GM21367 (cell line): ENCODE results near the gene USP54.
"Not testable (repeated sequence)": the region's sequence is repeated elsewhere in the genome, so short reads cannot be mapped to it uniquely, and the experiment has no call there.

Experiments
- ATAC-seq: cut with Tn5 transposase; IDR thresholded peaks from one replicate; pipeline ENCODE4 v1.9.1; 2021; ENCODE audit not compliant: unreplicated experiment

USP54 gene

DNA sequence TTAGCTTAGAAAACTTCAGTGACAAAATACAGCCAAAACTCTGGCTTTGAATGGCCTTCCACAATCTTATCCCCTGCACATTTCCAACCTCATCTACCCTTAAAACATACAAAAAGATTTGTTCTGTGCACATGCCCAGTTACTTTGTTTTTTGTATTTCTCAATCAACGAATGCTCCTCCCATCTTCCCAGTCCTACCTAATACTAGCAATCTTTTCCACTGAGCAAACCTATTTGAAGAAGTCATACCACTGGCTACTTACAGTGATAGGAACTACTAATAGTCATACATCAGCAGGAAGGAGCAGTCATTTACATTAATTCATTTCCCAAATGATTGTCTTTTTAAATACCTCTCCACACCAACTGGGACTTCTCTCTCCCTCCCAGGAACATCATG, 2.5 kb downstream of the USP54 start:
- ATAC-seq = no peak

DNA sequence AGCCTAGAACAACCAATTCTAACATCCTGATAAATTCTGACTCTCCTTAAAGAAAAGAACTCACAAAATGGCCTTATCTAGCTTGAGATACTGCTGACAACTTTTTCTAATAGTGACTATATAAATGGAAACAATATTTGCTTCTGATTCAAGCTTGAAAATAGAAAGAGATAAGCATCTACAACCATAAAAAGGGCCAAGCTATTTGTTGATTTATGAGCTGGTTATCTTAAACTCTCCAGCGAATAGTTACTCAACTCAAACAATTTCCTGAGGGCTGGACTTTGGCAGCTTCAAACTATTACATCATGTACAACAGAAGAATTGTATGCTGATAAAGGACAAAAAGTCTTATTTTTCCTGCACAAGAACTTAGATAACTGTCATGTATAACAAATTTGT, 4.6 kb downstream of the USP54 start:
- no peak for ATAC-seq

DNA sequence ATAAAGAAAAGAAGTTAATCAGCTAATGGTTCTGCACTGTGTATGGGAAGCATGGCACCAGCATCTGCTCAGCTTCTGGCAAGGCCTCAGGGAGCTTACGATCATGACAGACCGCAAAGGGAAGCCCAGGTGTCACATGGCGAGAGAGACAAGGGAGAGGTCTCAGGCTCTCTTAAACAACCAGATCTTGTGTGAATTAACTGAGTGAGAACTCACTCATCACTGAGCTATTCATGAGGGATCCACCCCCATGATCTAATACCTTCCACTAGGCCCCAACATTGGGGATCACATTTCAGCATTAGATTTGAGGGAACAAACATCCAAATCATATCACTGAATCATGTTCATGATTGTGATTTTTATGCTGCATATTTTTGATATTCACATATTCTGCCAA, 5.8 kb downstream of the USP54 start:
- no peak for ATAC-seq

DNA sequence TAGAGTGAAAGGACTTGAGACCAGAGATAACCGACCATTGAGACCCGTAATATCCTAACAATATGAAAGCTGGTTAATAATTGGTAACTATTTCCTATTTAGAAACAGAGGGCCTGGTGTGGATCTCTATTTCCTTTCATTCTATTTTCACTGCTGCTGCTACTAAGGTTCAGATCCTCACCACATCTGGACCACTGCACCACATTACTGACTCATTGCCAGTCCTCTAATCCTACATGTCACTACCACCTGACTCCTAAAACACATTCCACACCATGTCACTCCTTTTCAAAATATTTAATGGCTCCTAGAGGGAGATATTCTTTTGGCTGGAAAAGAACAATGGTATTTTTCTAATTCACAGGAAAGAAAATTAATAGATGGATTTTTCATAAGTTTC, 6.4 kb downstream of the USP54 start:
- ATAC-seq = no peak

DNA sequence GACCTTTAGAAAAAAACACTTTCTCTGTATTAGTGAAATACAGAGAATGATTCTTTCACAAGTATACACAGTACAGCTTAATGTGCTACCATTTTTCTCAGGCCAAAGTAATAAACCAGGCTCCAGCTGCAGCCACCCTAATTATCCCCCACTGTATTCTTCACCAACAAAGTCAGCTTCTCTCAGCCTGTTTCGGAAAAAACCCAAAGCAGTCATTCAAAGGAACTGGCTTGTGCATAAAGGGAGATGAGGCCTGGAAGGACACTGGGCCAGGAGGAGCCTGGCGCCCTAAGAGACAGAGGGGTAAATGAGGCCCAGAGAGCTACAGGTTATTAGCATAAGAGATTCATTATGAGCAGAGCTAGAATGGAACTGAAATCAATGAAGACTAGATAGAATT, 9.2 kb downstream of the USP54 start:
- no peak for ATAC-seq

DNA sequence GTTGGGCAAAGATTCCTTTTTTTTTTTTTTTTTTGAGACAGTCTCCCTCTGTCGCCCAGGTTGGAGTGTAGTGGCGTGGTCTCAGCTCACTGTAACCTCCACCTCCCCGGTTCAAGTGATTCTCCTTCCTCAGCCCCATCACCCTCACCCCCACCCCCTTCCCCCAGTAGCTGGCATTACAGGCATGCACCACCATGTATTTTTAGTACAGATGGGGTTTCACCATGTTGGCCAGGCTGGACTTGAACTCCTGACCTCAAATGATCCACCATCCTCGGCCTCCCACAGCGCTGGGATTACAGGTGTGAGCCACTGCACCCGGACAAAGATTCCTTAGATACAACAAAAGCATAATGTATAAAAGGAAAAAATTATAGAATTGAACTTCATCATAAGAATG, 12.2 kb downstream of the USP54 start:
- not testable (repeated sequence) for ATAC-seq

DNA sequence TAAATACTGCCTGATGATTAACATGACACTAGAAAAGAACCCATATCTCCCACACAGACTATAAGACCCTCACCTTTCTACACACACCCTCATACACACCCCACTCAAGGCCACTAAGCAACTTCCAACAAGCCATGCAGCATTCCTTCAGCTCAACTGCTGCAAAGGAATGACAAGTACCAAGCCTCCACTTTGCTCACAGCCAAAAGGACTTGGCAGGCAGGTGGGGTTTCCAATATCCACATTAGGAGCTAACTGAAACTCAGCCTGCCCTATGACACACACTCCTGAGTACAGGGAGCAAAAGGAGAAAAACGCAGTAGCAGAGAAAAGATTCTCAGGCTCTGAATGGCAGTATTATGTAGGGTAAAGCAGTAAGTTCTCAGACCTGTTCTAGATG, 13.4 kb downstream of the USP54 start:
- no peak for ATAC-seq

DNA sequence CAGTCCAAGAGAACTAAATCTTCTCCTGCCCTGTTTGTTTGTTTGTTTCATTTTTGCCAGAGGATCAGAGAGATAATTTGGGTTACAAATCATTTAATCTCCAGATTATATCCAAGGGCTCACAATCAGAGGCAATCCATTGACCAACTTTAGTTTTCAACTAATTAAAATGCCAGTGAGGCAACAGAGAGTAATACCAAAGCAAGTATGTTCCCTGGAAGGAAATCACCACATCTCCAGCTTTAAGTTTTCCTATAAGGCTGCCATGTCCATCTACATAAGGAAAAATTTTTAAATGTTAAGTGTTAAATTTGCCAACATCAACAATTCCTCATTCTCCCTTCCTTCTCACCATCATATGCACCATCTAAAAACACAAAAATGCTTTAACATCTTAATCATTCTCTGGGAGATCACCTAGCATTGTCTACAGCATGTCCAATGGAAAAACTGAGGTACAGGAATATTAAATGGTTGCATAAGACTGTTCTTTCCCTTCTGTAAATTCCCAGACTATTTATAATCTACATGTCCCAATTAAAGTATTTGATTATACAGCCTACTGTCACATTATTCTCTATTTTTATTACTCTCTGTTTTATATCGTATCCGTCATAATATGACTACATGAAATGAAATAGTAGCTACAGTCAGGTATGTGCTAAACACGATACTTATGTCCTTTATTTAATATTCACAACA, 14.1 kb downstream of the USP54 start:
- no peak for ATAC-seq

DNA sequence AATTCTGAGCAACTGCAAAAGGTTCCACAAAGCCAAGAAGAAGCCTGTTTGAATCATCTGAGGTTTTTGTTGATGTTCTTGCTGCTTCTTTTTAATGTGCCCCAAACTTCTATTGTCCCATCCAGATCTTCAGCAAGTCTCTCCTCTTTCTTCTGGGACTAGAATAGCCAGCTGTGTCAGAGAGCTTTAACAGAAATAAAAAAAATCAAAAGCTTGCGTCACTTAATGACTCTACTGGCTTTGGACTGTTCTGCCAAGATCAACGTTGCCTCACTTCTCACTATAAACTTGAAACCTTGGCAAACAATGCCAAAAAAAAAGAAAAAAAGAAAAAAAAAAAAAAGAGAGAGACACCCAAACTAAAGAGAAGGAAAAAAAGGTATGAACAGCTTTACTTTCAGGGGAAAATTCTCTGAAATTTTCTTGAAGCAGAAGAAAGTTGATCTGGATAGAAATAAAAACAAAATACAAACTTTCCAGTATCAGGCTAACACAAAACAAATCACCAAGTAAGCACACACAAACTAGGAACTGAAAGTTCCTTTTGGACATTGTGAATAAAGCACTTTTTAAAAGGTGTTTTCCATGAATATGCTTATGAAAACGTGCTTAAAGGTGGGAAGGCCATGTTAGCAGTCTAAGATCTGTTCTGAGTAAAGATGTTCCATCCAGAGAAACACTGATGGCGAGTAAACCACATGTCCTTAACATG, 14.8 kb downstream of the USP54 start:
- ATAC-seq = no peak

DNA sequence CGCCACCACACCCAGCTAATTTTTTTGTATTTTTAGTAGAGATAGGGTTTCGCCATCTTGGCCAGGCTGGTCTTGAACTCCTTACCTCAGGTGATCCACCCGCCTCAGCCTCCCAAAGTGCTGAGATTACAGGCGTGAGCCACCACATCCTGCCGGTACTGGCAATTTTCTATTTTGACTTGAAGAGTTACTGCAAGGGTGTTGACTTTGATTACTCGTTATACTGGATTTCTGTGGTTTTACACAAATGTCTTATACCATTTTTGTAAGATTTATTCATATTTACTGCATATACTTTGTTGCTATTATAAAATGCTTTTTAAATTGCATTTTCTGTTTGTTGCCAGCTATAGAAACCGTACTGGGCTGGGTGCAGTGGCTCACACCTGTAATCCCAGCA, 24.1 kb downstream of the USP54 start:
- not testable (repeated sequence) for ATAC-seq

DNA sequence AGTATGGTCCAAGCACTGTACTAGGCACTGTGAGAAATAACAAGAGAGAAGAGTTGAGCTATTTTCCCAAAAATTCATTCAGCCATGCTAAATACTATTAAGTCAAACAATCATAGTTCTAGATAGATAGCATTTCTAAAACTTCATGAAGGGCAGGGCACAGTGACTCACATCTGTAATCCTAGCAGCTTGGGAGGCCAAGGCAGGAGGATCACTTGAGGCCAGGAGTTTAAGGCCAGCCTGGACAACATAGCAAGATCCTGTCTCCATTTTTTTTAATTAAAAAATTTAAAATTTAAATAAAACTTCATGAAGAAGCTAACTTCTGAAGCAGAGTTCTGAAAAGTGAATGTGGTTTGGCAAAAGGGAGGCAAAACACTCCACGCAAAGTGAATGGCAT, 29.9 kb downstream of the USP54 start:
- ATAC-seq = no peak

DNA sequence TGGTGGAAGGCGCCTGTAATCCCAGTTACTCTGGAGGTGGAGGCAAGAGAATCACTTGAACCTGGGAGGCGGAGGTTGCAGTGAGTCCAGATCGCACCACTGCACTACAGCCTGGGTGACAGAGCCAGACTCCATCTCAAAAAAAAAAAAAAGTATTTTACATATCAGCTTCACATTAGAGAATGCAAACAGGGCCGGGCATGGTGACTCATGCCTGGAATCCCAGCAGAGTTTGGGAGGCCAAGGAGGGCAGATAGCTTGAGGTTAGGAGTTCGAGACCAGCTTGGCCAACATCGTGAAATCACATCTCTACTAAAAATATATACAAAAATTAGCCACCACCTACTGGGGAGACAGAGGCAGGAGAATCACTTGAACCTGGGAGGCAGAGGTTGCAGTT, 31.6 kb downstream of the USP54 start:
- ATAC-seq = no peak

DNA sequence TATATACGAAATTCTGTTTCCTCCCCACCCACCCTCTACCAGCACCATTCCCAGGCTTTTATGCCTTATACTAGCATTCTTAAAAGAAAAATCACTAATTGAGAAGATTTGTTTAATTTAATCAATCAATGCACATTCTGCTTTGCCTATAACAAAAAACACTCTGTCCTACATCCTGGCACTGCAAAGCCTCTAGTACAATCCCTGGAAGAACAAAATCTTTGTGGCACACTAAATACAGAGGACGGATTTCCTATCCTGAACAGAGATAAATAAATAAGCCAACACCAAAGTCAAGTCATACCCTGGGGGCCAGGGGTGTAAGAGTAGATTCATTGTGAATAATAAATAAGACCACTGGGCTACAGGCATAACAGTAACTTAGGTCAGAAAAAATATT, 34.3 kb downstream of the USP54 start:
- no peak for ATAC-seq

DNA sequence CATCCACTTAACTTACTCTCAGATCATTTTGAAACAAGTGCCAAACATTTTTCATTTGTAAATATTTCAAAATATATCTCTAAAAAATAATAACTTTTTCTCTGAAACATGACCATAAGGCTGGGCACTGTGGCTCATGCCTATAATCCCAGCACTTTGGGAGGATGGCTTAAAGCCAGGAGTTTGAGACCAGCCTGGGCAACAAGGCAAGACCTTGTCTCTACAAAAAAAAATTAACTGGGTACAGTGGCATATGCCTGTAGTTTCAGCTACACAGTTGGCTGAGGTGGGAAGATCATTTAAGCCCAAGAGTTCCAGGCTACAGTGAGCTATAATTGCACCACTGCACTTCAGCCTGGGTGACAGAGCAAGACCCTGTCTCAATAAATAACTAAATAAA, 36.4 kb downstream of the USP54 start:
- ATAC-seq = no peak

DNA sequence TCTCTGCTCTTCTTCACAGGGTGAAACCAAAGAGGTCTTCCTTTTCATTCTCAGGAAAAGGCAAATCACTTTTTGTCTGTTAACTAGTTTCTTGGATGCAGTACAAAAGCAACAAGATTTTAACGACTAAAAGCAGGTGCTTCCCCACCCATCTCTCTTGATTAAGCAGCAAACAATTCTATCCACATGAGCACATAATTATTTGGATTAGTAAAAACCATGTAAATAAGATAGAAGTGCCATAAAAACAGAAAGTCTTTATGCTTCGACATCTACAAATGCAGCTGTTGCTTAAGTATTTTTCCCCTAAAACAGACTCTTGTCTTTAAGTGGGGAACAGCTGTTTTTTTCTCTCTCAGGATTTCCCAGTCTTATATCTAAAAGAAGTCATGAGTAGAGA, 37.4 kb downstream of the USP54 start:
- no peak for ATAC-seq

DNA sequence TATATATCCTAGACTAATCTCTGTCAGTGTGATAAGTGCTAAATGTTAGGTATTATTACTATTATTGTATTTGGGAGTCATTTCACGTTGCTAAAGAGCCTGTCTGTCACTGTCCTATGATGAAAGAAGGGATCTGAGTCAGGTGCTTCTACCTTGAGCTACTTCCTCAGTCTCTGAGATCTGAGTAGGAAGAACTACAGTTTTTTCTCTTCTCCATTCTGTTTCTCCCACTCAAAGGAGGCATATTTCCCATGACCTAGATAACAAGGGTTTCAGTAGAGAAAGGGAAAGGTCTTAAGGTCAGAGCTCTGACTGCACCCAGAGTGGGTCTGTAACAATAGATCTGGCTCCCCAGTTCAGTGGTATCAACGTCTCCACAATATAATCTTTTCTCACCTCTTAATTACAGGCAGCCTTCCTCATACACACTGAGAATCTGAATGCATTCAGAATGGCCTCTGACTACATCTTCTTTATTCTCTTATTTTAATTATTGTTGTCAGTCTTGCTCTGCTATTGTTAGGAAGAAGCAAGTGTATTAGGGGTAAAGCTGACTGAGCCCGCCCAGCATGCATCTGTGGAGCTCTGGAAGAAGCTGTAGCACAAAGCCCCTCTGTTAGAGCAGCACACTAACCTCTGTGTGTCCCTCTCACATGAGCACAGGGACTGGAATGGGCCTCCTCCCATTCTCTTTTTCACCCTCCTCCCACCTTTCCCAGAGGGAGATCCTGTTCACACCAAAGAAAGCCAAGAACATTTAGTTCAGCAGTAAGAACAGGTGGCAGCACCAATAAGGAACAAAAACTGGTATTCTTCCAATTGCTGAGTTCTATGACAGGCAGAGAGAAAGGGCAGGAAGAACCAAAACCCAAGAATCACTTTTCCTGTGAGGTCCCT, 38.1 kb downstream of the USP54 start:
- no peak for ATAC-seq

DNA sequence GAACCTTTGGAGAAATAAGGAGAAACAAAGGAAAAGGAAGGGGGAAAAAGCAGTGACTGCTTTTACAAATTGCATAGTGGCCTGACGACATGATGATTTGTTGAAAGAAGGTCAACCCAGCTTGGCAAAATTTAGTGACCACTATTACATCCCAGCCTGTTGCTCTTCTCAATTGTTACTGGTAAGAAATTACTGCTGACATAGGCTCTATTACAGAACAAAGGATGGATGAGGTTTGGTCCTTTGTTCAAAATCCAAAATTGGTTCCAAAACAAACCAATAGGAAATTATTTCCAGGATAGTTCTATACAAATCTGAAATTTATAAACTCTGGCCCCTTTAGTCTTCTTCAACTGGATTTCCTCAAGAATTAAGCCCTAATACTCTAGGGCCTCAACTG, 39.6 kb downstream of the USP54 start:
- ATAC-seq = no peak

DNA sequence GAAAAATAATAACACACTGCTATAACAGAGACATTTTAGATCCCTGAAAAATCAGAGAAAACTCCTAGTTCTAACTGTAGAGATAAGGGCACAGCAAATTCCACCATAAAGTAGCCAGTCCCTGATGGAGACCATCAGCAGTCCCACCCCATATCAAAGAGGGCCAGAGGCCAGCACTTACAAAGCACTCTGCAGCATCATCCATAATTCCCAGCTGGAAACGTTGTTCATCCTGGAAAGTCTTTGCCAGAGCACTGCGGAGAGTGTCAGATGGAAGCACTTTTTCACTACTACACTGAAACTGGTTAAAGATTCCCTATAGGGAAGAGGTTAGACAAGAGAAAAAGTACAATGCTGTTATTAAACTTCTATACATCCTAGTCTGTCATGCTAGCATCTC, 45.8 kb downstream of the USP54 start:
- ATAC-seq = no peak

DNA sequence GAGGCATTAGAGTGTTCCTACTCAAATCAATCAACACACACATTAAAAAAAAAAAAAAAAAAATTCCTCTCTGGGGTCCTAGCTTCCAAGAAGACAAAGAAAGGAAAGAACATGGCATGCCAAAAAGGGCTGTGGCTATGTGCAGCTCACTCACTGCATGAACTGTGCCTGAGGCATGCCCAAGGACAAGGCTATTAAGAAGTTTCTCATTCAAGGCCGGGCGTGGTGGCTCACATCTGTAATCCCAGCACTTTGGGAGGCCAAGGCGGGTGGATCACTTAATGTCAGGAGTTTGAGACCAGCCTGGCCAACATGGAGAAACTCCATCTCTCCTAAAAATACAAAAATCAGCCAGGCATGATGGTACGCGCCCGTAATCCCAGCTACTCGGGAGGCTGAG, 53.4 kb downstream of the USP54 start:
- ATAC-seq = no peak

DNA sequence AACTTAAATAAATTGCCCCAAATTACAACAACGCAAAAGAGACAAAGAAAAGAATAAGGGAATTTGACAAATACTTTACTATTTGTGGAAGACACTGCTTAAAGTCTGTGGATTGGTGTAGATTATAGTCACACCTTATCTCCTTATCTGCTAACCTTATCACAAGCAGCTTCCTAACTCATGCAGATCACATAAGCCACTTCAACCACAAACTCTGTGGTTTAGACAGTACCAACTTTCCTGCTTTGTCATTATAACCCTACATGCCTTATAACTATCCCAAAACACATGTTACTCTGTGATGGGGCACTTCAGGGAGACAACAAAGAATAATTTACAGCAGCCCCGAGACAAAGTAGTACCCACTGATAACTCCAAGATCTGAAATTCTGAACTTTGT, 53.9 kb downstream of the USP54 start:
- ATAC-seq = no peak

DNA sequence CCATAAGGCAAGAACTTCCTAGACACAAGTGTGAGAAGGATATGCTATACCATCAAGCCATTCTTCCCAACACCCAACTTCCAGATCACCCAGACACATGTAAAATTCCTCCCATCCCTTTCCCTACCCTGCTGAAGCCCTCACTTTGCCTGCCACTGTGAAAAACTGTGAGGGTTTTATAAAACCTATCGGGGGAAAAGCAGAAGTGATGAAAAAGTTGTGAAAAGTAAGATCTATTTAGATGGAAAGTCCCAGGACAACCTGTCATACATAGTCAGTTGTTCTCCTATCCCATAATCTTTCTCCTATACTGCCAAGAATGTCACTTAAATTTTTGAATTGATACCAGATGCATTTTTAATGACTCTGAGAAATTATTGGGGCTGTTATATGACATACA, 56.3 kb downstream of the USP54 start:
- ATAC-seq = no peak
